ENCODE data around the gene DIDO1.

The DIDO1 gene

GRCh38 chr20:62885896-62886708 lies 40.2 kb downstream of the DIDO1 start:
- Histone ChIP-seq H3K4me3 (replicated peaks; ENCODE audit: low read depth, low read length) (no peak overlapping the region), H3K36me3 (ENCODE audit: control insufficient read depth, insufficient read depth, low read length) (peaks cover 41% of the 10 kb centered on the region)

GRCh38 chr20:62885046-62885895 lies 41.0 kb downstream of the DIDO1 start:
- no peaks in the 10 kb centered on the region for H3K27me3 ChIP-seq (replicated peaks; ENCODE audit: control insufficient read depth, insufficient read depth, low read length)
- no peak for DNase-seq (ENCODE audit: extremely low read depth, insufficient read length)
- H3K4me3 ChIP-seq (replicated peaks; ENCODE audit: low read depth, low read length), result no peak overlapping the region
- no peak for TF ChIP-seq CTCF (IDR thresholded peaks at IDR 0.05; ENCODE audit: insufficient read depth, low read length, poor library complexity, severe bottlenecking)
- H3K36me3 ChIP-seq (ENCODE audit: control insufficient read depth, insufficient read depth, low read length), result peaks cover 39% of the 10 kb centered on the region

More at GRCh38 chr20:62885896-62886708, 40.2 kb downstream of the DIDO1 start:
- H3K27me3 ChIP-seq (replicated peaks; ENCODE audit: control insufficient read depth, insufficient read depth, low read length), result no peaks in the 10 kb centered on the region
- TF ChIP-seq CTCF (IDR thresholded peaks at IDR 0.05; ENCODE audit: insufficient read depth, low read length, poor library complexity, severe bottlenecking), result no peak
- DNase-seq (ENCODE audit: extremely low read depth, insufficient read length), result no peak

GRCh38 chr20:62884556-62884955 lies 41.7 kb downstream of the DIDO1 start:
- Histone ChIP-seq H3K4me3 (replicated peaks; ENCODE audit: low read depth, low read length) (no peak overlapping the region), H3K27me3 (replicated peaks; ENCODE audit: control insufficient read depth, insufficient read depth, low read length) (no peaks in the 10 kb centered on the region), H3K36me3 (ENCODE audit: control insufficient read depth, insufficient read depth, low read length) (peaks cover 34% of the 10 kb centered on the region)
- no peak for TF ChIP-seq CTCF (IDR thresholded peaks at IDR 0.05; ENCODE audit: insufficient read depth, low read length, poor library complexity, severe bottlenecking)
- DNase-seq (ENCODE audit: extremely low read depth, insufficient read length), result no peak

- no peak overlapping the region for H3K4me3 ChIP-seq (replicated peaks; ENCODE audit: low read depth, low read length)
- no peaks in the 10 kb centered on the region for H3K27me3 ChIP-seq (replicated peaks; ENCODE audit: control insufficient read depth, insufficient read depth, low read length)
- H3K36me3 ChIP-seq (ENCODE audit: control insufficient read depth, insufficient read depth, low read length), result peaks cover 14% of the 10 kb centered on the region
- no peak for DNase-seq (ENCODE audit: extremely low read depth, insufficient read length)
- no peak for TF ChIP-seq CTCF (IDR thresholded peaks at IDR 0.05; ENCODE audit: insufficient read depth, low read length, poor library complexity, severe bottlenecking)
Observed at GRCh38 chr20:62882426-62882825, 43.9 kb downstream of the DIDO1 start.

GRCh38 chr20:62881662-62882395 lies 44.5 kb downstream of the DIDO1 start:
- no peak for DNase-seq (ENCODE audit: extremely low read depth, insufficient read length)
- TF ChIP-seq CTCF (IDR thresholded peaks at IDR 0.05; ENCODE audit: insufficient read depth, low read length, poor library complexity, severe bottlenecking), result no peak
- H3K4me3 ChIP-seq (replicated peaks; ENCODE audit: low read depth, low read length), result no peak overlapping the region
- peaks cover 13% of the 10 kb centered on the region for H3K36me3 ChIP-seq (ENCODE audit: control insufficient read depth, insufficient read depth, low read length)
- no peaks in the 10 kb centered on the region for H3K27me3 ChIP-seq (replicated peaks; ENCODE audit: control insufficient read depth, insufficient read depth, low read length)

All from GM06990 (cell line).